Keratinocyte (primary cell): ENCODE results near the gene MOCS1. TPM values are rescaled to one million over a fixed set of nuclear protein-coding genes. Genes with fewer than 3 reads are reported as not detected.

Experiments
- DNase-seq: peaks from one replicate; pipeline ENCODE4 v3.0.0-alpha.2; 2011; ENCODE audit warnings: low read depth, missing footprints, low spot score
- FAIRE-seq: peaks from 2 replicates; lab custom pipeline; 2011; peaks lifted over from hg19 to GRCh38; lab: Jason Lieb, UNC
- H2AFZ ChIP-seq: 2 replicates; pipeline ENCODE4 v1.6.0; 2012; ENCODE audit warnings: low read length, control low read depth, inconsistent platforms; ENCODE audit not compliant: control insufficient read depth
- H3K27ac ChIP-seq: 2 replicates; pipeline ENCODE4 v1.5.1; 2011; ENCODE audit warnings: low read length; ENCODE audit not compliant: control insufficient read depth, insufficient read depth
- H3K27me3 ChIP-seq: 3 replicates; pipeline ENCODE4 v1.6.0; 2011; ENCODE audit warnings: low read length; ENCODE audit not compliant: control insufficient read depth, insufficient read depth; ENCODE audit errors: extremely low read depth
- H3K36me3 ChIP-seq, 2 experiments: 2 replicates in 1 of 2; 3 replicates in 1 of 2; pipeline ENCODE4 v1.5.1; 2011; ENCODE audit warnings: low read length in 2 of 2, mild to moderate bottlenecking in 1 of 2; ENCODE audit not compliant: control insufficient read depth in 2 of 2, insufficient read depth in 2 of 2; ENCODE audit errors: extremely low read depth in 1 of 2
- H3K4me1 ChIP-seq: 3 replicates; pipeline ENCODE4 v1.5.1; 2011; ENCODE audit warnings: low read length; ENCODE audit not compliant: control insufficient read depth, insufficient read depth; ENCODE audit errors: extremely low read depth
- H3K4me2 ChIP-seq: 3 replicates; pipeline ENCODE4 v1.6.0; 2011; ENCODE audit warnings: low read depth, low read length; ENCODE audit not compliant: control insufficient read depth, insufficient read depth; ENCODE audit errors: extremely low read depth
- H3K4me3 ChIP-seq, 3 experiments: fragments of 200-600 bp in 1 of 3; sonication (generic) in 1 of 3; 2 replicates in 2 of 3; 3 replicates in 1 of 3; pipeline ENCODE4 v1.5.1; 2011 to 2016; ENCODE audit warnings: low read length in 3 of 3, mild to moderate bottlenecking in 3 of 3, control low read depth in 2 of 3, inconsistent platforms in 1 of 3, low read depth in 1 of 3, mixed read lengths in 1 of 3, mixed run types in 1 of 3, moderate library complexity in 1 of 3; ENCODE audit not compliant: control insufficient read depth in 2 of 3, insufficient read depth in 2 of 3; ENCODE audit errors: extremely low read depth in 1 of 3
- H3K79me2 ChIP-seq: 2 replicates; pipeline ENCODE4 v1.6.0; 2012; ENCODE audit warnings: low read length; ENCODE audit not compliant: control insufficient read depth, insufficient read depth
- H3K9ac ChIP-seq: 3 replicates; pipeline ENCODE4 v1.6.0; 2011; ENCODE audit warnings: low read length; ENCODE audit not compliant: control insufficient read depth, insufficient read depth; ENCODE audit errors: extremely low read depth
- H3K9me1 ChIP-seq: 3 replicates; pipeline ENCODE4 v1.6.0; 2011; ENCODE audit warnings: low read length; ENCODE audit not compliant: control insufficient read depth, insufficient read depth; ENCODE audit errors: extremely low read depth
- H3K9me3 ChIP-seq: 2 replicates; pipeline ENCODE4 v1.5.1; 2012; ENCODE audit warnings: low read depth, low read length; ENCODE audit not compliant: control insufficient read depth
- H4K20me1 ChIP-seq: 3 replicates; pipeline ENCODE4 v1.6.0; 2011; ENCODE audit warnings: low read length; ENCODE audit not compliant: control insufficient read depth, insufficient read depth; ENCODE audit errors: extremely low read depth
- CTCF ChIP-seq, 3 experiments: IDR thresholded peaks in 1 of 3; conservative IDR thresholded peaks in 1 of 3; optimal IDR thresholded peaks in 1 of 3; 2 replicates in 2 of 3; 3 replicates in 1 of 3; pipeline versions ENCODE3 to v1.5.1; 2011; ENCODE audit warnings: low read length in 3 of 3, mild to moderate bottlenecking in 3 of 3, moderate library complexity in 2 of 3, control low read depth in 1 of 3, inconsistent platforms in 1 of 3; ENCODE audit not compliant: insufficient read depth in 2 of 3; ENCODE audit errors: extremely low read depth in 1 of 3
- EZH2 ChIP-seq: IDR thresholded peaks from one replicate; pipeline ENCODE4 v1.6.1; 2012; ENCODE audit warnings: inconsistent platforms, mild to moderate bottlenecking, low read length, moderate library complexity
- dilution Hi-C: fragments of 300-500 bp; cut with MboI; formaldehyde crosslinking; loops from one replicate; pipeline ENCODE4 v1.7.0; 2020; ENCODE audit warnings: low sequenced_read_pairs; ENCODE audit not compliant: extremely low pct_ligation_motif_present
- polyA plus RNA-seq, 5 experiments: library from polyadenylated mRNA; depleted of rRNA in 3 of 5; stranded (reverse) in 3 of 5; stranded (forward) in 1 of 5; unstranded in 1 of 5; fragments of >200 nt; gene quantifications; 1 replicate in 1 of 5; 2 replicates in 3 of 5; 3 replicates in 1 of 5; pipeline versions ENCODE4 v1.2.1 to v1.2.3, GENCODE V29; 2011 to 2012; ENCODE audit warnings: missing spikeins in 2 of 5, low read depth in 1 of 5, low replicate concordance in 1 of 5

Gene MOCS1
- polyA plus RNA-seq, 1 donor (not counting 4 experiments of a cell fraction or from before 2014, with no cell fraction given): 2.2 TPM

GRCh38 chr6:39906318-39906761 is 27.9 kb downstream of the MOCS1 start:
- no peak overlapping the region for H3K4me2 ChIP-seq
- H3K27me3 ChIP-seq: no peaks in the 10 kb centered on the region
- no peaks in the 10 kb centered on the region for H3K4me1 ChIP-seq
- no peak overlapping the region for H2AFZ ChIP-seq
- dilution Hi-C loops: no loop called here
- FAIRE-seq (no peak), DNase-seq (no peak)
- H3K27ac ChIP-seq: no peak overlapping the region
- no peak for TF ChIP-seq EZH2
- TF ChIP-seq CTCF (optimal IDR thresholded peaks at IDR 0.05 in 1 of 3, IDR thresholded peaks at IDR 0.05 in 1 of 3, conservative IDR thresholded peaks at IDR 0.05 in 1 of 3; ENCODE audit: extremely low read depth in 1 of 3, insufficient read depth in 2 of 3, low read length in 3 of 3): no peak
- no peak overlapping the region for H3K9ac ChIP-seq
- H3K9me1 ChIP-seq: no peaks in the 10 kb centered on the region
- no peaks in the 10 kb centered on the region for H3K79me2 ChIP-seq
- no peaks in the 10 kb centered on the region for H3K36me3 ChIP-seq
- H3K9me3 ChIP-seq: no peaks in the 10 kb centered on the region
- no peak overlapping the region for H3K4me3 ChIP-seq
- H4K20me1 ChIP-seq: no peaks in the 10 kb centered on the region

- no peaks in the 10 kb centered on the region for H3K27me3 ChIP-seq
- no peak overlapping the region for H3K9ac ChIP-seq
- FAIRE-seq (no peak), DNase-seq (no peak)
- no peak overlapping the region for H2AFZ ChIP-seq
- H3K9me3 ChIP-seq: no peaks in the 10 kb centered on the region
- H3K9me1 ChIP-seq: no peaks in the 10 kb centered on the region
- H3K27ac ChIP-seq: no peak overlapping the region
- H3K36me3 ChIP-seq: no peaks in the 10 kb centered on the region
- TF ChIP-seq EZH2: no peak
- no peak for TF ChIP-seq CTCF (optimal IDR thresholded peaks at IDR 0.05 in 1 of 3, IDR thresholded peaks at IDR 0.05 in 1 of 3, conservative IDR thresholded peaks at IDR 0.05 in 1 of 3; ENCODE audit: extremely low read depth in 1 of 3, insufficient read depth in 2 of 3, low read length in 3 of 3)
- H3K4me2 ChIP-seq: no peak overlapping the region
- dilution Hi-C loops: no loop called here
- no peaks in the 10 kb centered on the region for H4K20me1 ChIP-seq
- no peak overlapping the region for H3K4me3 ChIP-seq
- H3K4me1 ChIP-seq: no peaks in the 10 kb centered on the region
- H3K79me2 ChIP-seq: no peaks in the 10 kb centered on the region
These were observed 28.7 kb downstream of the MOCS1 start for GRCh38 chr6:39905640-39905975.
